Glomerular visceral epithelial cell (primary cell): ENCODE measurements around the gene F7.

Experiments
- DNase-seq: peaks from one replicate; pipeline ENCODE4 v3.0.0-alpha.2; 2016; ENCODE audit errors: extremely low spot score

F7 gene

DNA sequence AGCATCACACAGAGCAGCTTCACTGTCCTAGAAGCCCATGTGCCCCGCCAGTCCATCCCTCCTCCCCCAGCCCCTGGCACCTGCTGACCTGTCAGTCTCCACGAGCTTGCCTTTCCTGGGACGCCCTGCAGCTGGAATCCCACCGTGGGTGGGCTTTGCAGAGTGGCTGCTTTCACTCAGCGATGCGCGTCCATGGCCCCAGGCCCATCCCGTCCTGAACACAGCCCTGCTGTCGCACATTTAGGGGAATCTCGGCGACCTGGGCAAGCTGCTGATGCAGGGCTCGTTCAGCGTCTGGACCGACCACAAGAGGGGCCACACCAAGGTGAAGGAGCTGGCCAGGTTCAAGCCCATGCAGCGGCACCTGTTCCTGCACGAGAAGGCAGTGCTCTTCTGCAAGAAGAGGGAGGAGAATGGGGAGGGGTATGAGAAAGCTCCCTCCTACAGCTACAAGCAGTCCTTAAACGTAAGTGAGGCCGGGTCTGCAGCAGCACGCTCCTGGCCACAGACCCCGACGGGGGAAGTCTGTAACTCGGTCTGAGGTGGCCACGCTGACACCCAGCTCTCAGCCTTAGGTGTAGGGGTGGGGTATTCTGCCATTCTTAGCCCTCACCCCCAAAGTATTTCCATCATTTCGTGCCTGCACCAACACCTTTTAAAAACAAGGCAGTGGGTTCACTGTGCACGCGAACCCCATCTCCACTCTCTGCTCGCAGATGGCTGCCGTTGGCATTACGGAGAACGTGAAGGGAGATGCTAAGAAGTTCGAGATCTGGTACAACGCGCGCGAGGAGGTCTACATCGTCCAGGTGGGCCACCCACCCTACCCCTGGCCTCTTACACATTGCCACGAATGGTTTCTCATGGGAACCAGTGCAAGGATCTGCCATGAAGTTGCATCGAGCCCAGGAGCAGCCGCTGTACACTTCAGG lies 18.3 kb upstream of the F7 start:
- no peak for DNase-seq

DNA sequence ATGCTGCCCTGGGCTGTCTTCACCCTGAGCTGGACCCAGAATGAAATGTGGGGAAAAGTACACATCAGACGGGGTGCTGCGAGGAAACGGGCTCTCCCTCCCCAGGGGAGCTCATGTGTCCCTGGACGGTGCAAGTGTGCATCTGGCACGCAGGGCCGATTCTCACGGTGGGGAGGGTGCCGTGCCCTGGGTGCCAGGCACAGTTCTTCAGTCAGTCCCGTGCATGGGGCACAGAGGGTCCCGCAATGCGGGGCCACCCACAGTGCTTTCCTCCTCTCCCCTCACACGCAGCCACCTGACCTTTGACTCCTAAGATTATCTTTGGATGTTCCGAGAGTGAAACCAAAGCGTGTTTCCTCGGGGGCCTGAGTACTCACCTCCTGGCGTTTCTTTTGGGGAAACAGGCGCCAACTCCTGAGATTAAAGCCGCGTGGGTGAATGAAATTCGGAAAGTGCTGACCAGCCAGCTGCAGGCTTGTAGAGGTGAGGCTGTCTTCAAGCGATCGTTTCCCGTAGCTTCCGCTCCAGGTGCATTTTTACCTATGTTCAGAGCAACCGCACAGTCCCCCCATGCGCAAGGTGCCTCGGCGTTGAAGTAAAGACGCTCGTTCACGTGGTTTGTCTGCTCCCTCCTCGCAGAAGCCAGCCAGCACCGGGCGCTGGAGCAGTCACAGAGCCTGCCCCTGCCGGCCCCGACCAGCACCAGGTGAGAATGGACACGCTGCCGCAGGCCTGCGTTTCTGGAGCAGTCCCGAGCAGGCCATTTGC lies 17.5 kb upstream of the F7 start:
- no peak for DNase-seq

DNA sequence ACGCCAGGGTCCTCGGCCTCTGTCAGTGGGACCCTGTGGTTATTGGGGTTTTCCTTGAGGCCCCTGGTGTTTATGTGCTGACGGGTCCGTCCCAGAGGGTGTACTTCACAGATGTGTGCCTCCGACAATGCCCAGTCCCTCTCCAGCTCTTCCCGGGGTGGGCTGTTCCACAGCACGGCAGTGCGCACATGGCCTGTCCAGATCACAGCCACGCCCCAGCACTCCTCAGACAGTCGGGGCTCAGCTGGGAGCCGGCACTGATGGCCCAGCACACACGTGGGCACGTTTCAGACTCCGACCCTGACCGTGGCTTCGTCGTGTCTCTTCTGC lies 16.9 kb upstream of the F7 start:
- DNase-seq: no peak

DNA sequence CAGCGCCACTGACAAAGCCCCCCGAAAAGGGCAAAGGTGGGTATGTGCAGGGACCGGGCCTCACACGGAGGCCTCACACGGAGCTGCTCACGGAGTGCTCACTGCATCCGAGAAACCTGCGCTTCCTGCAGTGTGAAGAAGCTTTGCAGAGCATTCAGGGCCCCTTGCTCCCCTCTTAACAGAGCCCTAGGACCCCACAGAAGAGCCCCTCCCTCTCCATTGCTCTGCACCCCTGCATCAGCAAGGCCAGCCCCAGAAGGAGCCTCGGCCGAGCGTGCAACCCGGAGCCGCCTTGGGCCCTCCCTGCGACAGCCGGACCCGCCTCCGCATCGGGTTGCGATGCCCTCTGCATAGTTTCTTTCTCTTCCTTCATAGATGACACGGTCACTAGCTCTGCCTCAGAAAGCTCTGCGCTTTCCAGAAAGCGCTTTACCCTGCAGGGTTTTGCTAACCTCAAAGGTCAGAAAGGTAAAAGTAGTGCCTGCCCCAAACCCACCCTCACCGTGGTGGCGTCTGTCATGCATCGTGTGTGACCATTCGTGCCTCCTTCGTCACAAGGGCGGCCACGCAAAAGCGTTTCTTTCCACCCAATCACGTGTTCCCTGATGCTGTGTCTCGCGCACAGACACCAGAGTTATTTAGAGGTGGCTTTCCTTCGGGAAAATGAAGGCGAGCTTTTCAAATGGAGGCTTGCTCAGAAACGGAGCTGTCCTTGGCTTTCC lies 15.7 kb upstream of the F7 start:
- no peak for DNase-seq

DNA sequence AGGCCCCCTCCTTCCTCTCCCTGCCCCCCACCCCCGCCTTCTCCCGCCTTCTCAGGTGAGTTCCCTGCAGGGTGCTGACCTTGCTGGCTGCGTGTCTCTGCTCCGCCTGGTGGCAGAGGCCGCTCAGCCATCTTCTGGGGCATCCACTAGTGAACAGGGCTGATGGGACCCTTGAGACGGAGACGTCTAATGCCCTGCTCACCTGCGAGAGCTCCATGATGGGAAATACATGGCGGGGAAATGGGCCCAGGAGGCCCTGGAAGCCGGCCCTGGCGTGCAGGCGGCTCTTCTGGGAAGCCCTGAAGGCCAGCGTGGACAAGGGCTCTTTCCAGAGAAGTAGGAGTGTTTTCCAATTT lies 15.2 kb upstream of the F7 start:
- no peak for DNase-seq

DNA sequence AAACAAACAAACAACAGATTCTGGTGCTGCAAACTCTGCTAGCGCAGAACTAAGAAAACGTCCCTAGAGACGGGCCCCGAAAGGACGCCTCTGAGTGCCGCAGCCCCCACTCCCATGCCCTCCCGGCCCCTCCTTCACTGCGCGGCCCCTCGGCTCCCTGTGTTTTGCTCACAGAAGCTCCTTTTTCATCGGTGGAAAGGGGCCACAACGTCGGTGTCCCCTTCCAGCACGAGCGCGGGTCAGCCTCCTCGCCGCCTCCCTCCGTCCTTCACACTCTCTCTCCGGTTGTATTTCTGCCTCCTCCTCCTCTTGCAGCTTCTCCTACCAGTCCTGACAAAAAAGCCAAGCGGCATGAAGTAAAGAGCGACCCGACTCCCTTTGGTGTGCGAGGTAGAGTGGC lies 14.8 kb upstream of the F7 start:
- no peak for DNase-seq

DNA sequence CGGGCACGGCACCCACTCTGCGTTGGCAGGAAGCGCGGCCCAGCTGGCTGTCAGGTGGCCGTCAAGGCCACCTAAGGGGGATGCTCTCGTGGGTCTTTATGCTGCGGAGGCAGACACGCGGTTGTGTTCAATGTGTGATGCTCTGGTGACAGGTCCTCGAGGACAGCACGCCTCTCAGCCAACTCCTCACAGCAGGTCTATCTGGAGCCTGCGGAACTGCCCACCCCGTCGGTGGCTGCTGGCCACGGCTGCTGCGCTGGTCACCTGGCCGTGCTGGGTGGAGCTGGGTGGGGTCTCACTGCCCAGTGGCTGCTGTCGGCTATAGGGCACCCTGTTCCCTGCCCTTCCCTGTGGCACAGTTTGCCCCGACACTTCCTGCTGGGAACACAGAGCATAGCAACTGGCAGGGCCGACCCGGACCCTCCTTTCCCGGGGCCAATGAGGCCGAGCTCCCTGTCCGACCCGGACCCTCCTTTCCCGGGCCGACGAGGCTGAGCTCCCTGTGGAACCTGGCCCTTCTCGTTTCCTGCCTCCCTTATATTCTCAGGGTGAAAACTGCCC lies 14.3 kb upstream of the F7 start:
- no peak for DNase-seq

DNA sequence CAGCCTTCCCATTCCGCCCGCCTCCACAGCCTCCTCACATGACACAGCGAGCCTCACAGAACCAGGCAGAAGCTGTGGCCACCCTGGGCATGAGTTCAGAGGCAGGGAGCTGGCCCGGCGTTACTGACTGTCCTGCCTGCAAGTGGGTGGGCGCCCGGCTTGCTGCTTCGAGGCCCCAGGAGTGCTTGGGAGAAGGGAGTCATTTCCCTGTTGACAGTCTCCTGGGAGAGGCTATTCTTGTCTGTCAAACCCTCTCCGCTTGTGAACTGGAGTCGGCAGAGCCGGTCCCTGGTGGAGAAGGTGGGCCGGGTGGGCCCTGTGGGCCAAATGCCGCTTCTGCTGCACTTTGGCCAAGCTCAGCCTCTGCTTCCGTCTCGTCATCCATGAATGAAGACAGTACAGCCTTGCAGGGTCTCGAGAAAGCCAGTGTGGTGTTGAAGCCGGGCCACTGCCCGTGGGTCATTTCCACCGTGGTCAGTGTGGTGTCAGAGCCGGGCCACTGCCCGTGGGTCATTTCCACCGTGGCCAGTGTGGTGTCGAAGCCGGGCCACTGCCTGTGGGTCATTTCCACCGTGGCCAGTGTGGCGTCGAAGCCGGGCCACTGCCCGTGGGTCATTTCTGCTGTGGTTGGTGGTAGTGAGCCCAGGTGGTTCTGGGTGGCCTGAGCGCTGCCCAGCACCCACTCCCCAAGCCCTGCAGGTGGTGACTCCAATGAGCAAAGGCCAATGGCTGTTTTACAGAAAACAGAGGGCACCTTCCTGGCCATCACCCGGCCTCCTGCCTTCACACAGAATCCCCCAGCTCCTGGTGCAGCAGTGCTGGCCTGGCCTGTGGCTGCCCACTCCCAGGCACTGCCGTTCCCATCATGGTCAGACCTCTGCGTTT lies 13.5 kb upstream of the F7 start:
- DNase-seq: no peak

DNA sequence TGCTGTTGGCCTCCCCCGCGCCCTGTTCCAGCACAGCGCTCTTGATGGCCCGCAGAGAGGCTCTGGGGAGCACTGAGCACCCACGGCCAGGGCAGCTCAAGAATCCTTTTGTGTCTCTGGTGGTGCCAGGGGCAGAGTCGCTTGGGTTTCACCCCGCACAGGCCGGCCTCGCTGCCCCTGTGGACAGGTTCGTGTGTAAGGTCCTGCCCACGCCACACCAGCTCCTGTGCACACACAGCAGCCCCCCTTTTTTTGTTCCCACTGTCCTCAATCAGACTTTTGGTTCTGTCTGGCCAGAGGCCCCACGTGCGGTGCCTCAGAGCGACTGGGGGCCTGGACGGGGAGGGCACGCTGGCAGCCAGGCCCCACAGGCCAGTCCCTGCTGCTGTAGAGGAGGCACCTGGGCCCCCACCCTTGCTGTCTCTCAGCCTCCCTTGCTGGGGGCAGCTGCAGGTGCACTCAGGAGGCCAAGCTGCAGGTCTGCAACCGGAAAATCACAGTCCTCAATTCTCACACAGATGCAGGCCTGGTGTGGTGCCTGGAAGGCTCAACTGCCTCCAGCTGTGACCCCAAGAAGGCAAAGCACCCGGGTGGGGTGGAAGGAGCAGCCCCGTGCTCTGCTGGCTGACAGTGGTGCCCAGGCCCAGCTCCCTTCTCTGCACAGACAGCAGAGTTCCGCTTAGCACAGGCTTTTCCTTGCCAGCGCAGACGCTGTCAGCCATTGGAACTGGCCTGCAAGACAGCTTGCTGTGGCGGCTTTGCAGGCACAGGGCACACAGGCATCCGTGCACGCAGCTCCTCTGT lies 12.6 kb upstream of the F7 start:
- no peak for DNase-seq

DNA sequence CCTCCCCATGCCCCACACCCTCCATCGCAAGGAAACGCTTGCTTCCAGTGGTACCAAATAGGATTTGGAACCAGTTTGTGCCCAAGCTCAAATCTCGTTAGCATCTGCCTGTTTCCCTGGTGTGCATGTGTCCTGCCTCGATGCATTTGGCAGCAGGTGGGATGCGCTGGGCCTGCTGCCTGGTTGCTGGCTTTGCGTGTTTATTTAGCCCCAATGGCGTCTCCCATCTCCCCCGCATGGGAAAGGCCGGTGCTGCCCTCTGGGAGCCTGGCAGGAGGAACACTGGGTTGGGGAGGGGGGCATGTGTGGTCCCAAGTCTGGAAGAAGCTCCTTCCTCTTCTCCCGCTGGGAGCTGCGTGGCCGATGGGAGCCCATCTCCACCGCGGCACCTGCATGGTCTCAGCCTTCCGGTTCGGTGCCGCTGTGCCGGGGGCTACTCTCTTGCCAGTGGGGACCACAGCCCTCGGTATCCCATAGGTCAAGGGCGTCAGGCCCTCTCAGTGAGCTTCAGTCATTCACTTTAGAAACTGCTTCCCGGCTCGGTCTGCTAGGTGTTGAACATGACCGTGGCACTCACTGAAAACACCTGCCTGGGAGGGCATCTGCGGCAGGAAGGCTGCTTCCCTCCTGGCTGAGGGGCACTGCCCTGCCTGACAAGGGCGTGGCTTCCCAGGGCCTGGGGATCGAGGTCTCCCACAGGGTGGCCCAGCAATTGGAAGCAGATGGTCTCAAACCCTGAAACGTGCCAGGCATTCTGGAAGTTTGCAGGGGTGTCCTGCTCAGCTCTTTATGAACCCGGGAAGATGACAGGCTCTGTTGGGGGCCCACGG lies 11.8 kb upstream of the F7 start:
- no peak for DNase-seq

DNA sequence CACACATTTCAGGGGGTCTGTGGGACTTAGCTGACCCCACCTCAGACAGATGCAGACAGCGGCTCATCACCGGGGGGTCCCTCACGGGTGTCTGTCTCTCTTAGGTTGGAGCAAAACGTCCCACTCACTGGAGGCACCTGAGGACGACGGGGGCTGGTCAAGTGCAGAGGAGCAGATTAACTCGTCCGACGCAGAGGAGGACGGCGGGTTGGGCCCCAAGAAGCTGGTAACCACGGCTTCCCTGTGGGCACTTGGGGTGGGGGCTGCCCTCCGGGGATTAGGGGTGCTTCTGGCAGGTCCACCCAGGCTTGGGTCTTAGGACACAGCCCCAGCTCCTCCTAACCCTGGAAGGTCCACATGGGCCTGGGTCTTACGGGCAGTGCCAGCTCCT lies 11.2 kb upstream of the F7 start:
- DNase-seq: no peak

DNA sequence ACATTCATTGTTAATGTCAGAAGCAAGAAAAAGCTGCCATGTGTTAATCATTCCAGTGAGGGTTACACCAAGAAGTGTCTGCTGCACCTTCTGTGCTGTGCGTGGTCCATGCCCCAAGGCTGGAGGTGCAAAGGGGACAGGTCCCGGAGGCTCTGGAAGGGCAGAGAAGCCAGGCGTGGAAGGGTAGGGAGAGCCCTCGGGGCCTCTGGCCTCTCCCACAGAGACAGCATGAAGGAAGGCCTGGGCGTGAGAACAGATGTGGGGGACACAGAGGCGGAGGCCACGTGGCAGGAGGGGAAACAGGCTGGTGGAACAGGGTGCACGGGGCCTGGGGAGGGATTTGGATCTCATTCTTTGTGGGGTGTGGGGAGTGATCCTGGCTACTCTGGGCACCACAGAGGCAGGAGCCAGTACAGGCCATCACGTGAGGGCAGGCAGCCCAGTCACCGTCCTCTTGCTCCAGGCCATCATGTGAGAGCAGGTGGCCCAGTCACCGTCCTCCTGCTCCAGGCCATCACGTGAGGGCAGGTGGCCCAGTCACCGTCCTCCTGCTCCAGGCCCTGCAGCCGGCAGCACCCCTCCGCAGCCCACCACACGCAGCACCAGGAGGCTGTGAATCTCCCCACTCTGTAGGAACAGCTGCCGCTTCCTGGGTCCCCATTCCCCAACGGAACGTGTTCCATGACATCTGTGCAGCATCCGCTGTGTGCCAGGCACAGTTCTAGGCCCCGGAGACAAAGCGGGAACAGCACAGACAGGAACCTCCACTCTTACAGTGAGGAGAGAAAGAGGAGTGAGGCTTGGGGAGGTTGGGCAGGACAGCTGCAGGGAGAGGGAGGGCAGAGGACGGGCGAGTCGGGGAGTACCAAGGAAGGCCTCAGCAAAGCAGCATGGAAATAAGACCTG lies 10.2 kb upstream of the F7 start:
- DNase-seq: no peak

DNA sequence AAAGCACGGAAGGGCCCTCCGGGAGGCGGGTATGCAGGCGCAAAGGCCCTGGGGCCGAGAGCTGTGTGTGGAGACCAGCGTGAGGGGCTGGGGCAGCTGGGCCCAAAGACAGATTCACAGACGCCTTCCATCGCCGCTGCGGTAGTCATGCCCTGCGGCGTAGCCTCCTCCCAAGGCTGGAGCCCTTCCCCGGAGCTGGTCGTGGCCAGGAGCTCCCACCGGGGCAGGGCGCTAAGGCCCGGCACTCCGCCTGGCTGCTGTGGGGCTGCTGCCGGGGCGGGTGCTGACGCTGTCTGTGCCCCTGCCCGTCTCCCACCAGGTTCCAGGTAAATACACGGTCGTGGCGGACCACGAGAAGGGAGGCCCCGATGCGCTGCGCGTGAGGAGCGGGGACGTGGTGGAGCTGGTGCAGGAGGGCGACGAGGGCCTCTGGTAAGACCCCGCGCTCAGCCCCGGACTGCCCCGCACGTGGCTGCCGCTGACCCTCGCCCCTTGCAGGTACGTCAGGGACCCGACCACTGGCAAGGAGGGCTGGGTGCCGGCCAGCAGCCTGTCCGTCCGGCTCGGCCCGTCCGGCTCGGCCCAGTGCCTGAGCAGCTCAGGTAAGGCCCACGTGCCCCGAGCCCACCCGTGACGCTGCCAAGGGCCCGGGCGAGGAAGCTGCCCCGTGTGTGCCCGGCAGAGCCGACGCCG lies 9.4 kb upstream of the F7 start:
- no peak for DNase-seq

DNA sequence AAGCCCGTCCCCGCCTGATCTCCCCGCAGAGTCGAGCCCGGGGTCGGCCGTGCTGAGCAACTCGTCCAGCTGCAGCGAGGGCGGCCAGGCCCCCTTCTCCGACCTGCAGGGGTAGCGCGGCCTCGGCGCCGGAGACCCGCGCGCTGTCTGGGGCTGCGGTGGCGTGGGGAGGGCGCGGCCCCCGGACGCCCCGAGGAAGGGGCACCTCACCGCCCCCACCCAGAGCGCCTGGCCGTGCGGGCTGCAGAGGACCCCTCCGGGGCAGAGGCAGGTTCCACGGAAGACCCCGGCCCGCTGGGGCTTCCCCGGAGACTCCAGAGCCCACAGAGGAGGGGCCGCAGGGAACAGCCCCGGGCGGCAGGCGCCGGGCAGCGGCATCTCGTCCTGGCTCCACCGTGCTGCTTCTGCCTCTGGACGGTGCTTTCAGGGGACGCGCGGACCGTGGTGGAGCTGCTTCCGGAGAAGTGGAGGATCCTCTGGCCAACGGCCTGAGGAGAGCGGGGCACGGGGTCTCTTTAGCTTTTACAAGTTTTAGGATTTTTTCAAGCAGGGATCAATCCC lies 8.8 kb upstream of the F7 start:
- DNase-seq: no peak

DNA sequence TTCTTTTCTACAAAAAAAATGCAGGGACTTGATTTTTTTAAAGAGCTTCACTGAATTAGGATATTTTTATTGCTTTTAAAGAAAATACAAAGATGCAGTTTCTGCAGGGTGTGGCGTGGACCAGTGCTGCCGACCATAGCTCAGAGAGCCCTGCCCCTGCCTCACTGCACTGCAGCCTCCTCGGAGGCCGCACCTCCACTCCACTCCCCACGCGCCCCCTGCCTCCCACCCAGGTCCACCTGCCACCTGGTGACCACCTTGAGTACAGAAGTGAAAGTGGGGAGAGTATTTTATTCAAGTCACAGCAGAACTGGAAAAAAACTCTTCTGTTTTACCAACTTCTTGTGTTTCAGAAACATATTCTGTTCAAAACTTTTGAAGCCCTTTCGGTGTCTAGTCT lies 7.9 kb upstream of the F7 start:
- DNase-seq: no peak

DNA sequence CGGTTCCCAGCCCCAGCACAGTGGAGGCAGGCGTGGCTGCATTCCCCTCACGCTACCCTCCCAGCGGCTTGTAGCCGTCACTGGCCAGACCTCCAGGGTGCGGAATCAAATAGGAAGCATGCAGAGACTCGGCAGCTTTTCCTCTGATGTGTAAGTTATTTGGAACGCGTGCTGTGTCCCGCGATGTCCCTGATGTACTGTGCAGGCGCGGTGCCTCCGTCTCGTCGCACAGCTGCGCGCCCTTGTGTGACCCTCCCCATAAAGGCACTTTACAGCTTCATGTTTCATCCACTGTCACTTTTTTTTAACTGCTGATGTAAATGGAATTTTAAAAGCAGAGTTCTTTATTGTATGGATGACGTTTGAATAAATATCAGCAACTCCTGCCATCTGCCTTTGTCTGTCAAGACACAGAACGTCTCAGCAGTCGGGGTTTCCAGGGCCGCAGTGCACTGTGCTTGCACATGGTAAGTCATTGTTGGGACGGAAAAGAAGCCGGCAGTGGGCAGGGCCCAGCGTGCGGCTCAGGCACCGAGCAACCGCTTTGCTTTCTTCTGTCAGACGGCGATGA lies 7.3 kb upstream of the F7 start:
- DNase-seq: no peak

DNA sequence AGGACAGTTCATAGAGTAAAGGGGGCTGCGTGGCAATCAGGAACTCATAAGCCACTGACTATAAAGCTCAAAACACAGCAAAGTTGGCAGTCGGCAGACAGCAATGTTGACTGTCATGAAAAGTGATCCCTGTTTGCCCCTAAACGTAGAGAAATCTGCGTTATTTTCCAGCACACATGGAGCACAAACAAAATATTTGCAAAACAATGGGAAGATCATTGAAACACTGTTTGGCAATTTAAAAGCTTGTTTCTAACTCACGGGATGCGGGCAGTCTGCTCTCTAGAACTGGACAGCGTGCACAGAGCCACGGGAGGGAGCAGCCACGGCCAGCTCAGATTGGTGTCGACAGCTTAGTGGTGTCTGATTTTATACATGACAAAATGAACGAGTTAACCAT lies 6.4 kb upstream of the F7 start:
- no peak for DNase-seq
